NCI-H2227 (cell line): ENCODE measurements around the gene CDK12.
A peak's percentile ranks its signal among the peaks of the same experiment; 100 is the strongest.

Experiments used
- DNase-seq: peaks from one replicate; lab custom pipeline; 2025; ENCODE audit not compliant: unreplicated experiment; lab: John Stamatoyannopoulos, UW

The CDK12 gene

DNA sequence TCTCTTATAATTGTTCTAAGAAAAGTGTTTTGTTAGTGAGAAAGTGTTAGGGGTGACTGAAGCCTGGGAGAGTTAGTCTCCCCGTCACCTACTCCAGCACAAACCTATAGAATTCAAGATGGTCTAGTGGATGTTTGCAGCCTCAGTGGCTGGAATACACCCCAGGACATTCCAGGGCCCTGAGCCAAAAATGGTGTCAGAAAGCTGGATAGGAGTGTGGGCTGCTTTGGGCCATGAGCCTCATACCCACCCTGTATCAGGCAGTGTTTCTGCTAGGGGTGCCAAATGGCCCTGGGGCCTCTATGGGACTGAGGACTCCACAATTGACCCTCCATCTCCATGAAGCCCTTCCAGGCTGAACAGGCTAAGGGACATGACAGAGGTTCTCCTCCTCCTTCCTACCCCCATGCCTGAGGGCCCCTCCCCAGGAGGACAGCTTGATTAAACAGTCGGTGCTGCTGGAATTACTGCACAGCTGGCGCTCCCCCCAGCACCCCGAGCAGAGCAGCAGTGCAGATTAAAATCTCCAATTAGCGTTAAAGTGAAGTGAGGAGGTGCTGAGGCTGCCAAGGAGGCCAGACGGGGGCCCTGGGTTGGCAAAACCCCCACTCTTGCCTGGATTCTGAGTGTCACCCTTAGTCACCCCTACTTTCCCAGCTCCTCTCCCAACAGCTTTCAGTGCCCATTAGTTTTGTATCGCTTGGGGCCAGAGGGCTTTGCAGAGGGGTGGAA is 87.4 kb downstream of the CDK12 start:
- no peak for DNase-seq

DNA sequence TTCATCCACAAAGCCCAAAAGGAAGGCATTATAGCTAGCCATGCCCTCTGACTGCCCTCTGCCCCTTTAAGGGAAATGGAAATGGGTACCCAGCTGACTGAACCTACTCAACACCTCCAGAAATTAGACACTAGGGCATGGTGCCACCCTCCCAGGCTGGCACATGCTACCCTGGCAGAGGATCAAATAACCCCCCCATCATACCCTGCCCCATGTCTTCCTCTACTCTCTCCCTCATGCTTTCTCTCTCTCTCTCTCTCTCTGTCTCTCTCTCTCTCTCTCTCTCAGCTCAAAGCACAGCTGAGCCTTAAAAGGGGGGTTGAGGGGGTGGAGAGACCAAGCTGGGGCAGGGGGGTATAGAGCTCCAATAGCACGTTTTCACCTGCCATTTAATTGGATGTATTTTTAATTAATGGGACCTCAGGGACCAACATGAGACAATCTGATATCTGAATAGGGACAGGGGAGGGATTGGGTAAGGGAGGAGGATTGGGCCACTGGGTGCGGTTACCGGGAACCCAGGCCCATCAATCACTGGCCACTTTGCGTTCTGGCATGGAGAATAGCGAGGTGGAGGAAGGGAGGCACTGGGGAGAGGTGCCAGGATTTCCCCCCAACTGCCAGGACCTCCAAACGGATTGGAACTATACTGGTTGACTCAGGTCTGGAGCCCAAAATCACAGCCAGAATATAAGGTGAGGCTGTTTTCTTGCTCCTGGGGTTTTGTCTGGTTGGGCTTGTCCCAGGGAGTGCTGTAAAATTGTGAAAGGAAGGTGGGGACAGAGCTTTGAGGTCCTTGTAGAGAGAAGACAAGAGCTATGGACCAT is 88.7 kb downstream of the CDK12 start:
- no peak for DNase-seq

DNA sequence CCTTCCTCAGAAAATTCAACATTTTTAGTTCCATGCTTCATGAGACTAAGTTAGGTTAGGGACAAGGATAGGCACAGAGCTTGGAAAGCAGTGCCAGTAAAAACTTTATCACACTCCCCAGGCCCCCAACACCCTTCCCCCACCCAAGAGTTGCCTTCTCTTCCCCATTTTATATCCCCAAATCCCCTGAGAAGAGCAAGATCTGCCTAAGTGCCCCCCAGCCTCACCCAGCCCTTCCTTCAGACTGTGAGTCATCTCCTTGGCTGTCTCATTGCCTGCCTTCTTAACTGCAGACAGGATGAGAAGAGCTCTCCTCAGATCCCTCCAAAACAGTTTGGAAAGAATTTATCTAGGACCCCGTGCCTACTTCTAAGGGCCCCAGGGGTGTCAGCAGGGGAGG is 90.6 kb downstream of the CDK12 start:
- no peak for DNase-seq

DNA sequence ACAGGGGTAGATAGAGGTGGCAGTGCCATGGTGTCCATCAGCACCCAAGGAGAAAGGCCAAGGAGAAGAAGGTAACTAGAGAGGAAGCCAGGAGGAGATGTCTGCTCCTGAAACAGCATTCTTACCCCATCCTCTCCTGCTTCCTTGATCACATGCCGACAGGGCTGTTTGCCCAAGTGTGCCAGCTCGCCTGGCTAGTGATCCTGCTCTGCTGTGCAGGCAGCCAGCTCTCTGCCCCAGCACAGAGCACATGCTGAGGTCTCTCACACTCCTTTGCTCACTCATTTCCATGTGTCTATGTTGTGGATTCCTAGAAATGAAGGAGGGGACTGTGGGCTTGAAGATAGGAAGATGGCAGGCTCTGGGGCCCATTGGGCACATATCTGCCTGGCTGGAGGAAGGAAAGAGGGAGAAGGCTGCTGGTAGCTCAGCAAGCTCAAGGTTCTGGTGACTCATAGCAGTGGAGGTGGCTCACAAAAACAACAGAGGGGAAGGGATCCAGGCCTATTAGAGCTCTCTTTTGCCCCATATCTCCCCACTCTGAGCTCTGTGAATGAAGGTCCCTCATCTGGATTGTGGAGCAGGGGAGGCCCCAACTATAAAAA is 92.2 kb downstream of the CDK12 start:
- DNase-seq = no peak

DNA sequence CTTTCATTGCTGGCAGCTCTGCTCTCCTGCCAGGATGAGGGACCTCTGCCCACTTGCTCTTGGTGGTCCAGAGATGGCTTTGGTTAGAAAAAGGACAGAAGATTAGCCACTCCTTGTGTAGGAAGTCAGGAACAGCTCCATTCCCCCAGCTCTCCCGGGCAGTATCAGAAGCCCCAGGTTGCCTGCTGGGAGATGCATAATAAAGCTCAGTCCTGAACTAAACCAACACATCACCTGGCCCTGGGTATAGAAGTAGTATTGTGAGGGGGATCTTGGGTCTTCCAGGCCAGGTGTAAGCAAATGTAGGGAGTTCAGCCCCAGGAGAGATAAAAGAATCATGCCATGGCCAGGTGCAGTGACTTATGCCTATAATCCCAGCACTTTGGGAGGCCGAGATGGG is 94.1 kb downstream of the CDK12 start:
- DNase-seq = no peak

DNA sequence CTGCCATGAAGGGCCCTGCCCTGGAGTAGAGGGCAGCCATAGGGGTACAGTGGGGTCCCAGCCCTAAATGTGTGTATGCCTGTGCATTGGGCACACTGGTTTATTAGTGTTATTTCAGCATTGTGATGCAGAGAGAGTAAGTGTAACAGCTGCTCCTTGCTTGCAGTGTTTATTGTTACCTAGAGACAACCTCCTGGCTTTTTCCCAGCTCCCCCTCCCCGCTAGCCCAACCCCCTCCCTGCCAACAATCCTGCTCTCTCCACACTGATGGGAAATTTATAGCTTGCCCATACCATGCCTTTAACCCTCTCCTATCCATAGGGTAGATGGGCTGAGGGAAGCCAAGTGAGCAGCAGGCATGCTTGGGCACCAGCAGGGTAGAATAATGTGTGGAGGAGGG is 95.1 kb downstream of the CDK12 start:
- peak; percentile 13 for DNase-seq

DNA sequence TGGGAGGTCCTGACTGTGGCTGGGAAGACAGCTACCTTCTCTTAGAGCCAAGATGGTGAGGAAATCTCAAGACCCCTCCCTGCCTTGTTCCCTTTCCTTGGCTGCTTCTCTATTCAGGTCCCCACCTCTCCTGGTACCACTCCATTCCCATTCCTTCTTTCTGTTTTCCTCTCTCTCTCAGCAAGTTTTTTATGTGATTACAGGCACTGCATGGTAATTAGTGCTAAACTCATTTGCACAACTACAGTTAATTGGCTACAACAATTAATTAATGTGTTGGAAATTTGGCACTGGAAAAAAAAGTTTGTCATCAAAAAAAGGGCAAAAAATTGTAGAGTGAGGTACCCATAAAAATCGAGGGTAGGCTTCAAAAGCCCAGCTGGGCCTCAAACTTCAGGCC is 101.1 kb downstream of the CDK12 start:
- DNase-seq = no peak

DNA sequence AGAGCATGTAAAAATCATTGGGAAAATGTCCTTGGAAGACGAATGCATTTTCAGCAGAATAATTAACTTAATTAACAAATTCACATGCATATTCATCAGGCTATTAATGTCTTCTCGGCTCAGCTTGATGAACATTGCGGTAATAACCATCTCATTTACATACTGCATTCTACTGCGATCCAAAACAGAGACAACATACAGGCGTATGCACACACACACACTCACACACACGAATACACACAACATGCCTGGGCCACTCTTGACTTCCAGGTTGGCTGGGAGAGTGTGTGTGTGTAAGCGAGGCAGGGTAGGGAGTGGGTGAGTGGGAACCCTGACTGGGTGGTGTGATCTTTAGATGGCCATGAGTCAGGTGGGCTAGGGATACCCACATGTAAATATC is 101.7 kb downstream of the CDK12 start:
- no peak for DNase-seq

DNA sequence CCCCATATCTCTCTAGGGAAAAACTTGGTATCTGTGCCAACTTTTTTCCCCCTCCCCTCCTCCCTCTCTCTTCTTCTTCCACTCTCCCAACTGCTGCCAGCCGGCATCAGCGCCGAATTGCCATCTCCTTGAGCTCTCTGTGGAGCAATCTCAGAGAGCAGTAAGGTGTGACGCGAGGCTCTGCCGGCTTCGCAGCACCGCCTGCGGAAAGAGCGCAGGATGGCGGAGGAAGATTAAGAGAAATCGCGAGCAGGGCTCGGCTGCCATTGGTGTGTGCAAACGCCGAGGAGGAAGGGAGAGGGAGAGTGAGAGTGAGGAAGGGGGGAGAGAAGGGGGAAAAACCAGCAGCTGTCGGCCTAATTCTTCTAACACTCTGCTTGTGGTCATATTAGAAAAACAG is 102.2 kb downstream of the CDK12 start:
- peak; percentile 71 for DNase-seq

DNA sequence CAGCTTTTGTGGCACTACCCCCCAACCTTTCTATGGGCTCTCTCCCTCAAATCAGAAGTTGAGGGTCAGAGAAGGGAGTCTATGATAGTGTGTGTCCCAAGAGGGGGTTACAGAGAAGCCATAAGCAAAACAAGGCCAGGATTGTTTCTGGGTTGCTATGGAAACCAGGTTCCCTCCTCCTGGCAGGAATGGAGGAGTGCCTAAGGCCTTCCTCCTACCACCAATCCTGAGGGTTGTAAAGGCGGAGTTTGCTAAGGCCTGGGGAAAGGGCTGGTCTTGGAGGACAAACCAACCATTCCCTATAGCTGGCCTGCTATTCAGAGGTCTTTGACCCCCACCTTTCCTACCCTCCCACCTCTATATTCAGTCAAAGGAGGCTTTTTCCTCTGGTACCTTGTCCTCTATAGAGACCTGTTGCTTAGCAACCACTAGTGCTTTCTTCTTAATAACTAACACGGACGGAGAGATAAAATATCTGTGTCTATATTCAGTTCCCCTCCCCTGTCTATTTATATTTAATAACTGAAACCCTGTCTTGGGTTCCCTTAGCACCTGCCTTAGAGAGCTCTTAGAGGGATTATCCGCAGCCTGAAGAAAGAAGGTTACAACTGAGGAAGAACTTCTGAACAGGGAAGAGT is 103.0 kb downstream of the CDK12 start:
- DNase-seq = peak; percentile 83

DNA sequence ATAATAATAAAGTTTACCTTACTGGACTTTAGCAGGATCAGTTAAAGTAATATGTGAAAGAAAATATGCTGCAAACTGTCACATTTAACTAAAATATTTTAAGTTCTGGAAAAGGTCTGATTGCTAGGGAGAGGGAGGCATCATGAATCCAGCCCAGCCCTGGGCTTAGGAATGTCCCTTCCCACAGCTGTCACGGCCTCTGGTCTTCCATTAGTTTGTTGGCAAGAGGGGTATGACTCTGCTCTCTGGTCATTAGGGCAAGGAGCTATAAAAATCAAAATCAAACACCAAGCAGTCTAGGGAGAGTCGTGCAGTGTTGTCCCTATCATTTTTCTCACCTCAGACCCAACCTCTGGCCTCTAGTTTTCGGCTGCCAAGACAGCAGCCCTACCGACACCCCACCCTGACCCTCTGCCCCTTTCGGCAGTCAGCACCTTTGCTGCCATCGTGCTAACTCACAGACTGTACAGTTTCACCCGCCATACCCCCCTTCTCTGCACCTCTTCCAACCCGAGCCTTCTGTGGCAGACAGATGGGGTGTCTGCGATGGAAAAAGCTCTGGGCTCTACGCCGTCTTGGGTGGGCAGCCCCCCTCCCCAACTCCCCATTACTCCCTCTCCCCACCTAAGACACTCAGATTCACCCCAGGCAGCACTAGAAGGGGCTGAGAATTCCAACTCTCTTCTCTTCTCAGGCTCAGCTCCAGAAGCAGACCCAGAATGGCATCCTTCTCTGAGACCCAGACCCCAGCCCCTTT is 105.0 kb downstream of the CDK12 start:
- DNase-seq = no peak

DNA sequence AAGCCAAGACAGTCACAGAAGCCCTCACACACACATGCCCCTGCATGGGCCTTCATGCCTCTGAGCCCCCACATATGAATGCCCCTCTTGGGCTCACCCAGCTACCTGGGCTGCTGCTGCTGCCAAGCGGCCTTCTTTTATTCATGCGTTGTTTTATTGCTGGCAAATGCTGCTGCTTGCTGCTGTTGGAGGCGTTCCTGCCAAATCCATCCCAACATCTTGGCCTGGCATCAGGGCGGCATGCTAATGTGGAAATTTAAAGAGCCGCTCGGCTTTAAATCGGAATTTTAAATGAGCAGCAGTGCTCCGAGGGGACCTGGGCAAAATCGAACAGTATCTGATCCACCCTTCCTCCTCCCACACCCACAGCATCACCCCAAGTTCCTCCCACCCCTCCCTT is 107.4 kb downstream of the CDK12 start:
- no peak for DNase-seq

DNA sequence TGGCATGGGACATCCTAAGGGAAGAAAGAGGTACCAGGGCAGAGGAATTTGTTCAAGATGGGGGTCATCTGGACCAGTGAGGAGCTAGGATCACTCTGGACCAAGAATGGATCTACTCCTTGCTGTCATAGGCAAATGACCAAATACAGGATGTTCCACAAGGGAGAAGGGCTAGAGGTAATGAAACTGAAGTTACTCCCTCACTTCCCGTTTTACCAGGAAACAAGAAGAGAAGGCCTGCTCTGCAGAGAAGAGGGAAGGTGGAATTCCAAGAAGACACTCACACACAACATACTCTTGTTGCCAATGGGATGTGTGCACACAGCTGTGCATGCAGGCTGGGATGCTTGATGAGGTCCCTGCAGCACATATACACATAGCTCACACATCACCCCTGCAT is 107.8 kb downstream of the CDK12 start:
- DNase-seq = no peak

DNA sequence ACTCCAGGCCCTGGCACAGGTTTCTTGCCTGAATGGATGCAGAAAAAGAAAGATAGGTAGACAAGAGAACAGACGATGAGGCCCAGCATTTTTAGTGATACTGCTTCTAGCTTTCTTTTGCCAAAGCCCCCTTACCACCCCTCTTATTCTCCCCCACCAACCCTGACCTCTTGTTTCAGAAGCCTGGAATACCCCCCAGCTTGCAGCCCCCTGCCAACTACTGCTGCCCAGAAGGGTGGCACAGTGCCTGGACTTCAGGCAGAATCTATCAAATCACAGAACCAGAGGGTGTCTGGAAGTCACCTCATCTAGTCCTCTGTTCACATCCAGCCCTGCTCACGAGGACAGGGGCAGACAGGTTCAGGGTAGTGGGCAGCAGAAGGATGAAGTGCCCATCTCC is 110.8 kb downstream of the CDK12 start:
- DNase-seq = no peak

DNA sequence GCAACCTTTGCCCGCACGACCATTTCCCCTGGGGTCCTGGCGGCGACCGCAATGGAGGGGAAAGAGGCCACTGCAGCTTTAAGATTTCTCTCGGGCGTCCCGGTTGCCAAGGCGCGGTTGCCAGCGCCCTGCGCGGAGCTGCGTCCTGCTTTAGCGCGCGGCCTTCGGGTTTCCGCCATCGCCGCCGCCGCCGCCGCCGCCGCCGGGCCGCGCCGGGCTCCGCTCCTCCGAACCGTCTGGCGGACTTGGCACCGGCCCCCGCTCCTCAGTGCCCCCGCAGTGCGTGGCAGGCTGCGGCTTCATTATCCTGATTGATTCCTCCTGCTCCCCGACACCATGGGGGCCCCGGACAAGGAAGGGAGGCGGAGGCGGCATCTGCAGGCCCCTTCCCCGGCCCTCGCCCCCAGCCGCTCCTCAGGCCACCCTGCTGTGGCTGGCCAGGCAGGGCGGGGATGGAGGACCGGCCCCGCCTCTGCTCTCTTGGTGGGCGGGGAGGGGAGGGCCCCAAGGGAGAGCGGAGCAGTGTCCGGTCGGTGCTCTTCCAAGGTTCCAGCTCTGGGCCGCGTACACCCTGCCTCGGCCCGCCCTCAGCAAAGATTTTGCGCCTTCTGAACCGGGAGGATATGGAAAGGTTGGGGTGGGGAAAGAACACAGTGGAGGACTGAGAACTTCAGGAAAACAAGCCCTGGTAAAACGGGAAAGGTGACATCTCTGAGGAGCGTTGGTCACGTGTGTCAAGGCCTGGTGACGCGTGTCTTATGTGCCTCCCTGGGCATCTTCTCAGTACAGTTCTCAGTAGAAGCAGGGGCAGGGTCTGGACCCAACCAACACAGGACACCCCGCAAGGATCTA is 112.4 kb downstream of the CDK12 start:
- peak; percentile 85 for DNase-seq

DNA sequence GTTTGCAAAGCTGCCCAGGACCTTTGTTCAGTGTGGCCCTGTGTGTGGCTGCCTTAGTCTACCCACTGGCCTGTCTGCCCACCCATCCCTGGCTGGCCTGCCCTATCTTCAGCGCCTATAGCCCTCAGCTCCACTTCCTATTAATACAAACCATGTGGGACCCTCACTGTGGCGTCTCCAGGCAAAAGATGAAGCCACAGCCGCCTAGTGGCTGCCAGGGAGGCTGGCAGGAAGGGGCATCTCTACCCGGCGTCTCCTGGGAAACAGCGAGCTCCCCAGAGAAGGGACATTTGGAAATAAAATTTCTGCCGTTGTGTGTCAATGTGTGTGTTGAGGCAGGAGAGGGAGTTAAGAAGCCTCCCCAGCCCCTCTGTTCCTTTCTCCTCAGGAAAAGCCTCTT is 114.9 kb downstream of the CDK12 start:
- peak; percentile 66 for DNase-seq

DNA sequence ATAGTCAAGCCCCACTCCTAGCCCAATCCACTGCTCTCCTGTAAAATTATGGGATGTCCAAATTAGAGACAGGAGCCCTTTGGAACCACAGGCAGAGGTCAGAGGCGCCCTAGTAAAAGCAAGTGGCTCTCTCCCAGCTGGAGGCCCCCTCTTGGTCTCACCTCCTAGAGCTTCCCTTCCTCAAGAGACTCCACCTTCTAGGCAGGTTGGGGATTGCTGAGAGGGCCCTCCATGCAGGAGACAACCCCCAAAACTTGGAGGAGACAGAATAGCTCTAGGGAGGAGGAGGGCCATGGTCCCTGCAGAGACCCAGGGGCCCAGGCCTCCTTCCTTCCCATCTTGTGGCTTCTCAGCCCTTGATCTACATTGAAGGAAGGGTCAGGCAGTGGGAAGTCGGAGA is 117.0 kb downstream of the CDK12 start:
- DNase-seq = no peak

DNA sequence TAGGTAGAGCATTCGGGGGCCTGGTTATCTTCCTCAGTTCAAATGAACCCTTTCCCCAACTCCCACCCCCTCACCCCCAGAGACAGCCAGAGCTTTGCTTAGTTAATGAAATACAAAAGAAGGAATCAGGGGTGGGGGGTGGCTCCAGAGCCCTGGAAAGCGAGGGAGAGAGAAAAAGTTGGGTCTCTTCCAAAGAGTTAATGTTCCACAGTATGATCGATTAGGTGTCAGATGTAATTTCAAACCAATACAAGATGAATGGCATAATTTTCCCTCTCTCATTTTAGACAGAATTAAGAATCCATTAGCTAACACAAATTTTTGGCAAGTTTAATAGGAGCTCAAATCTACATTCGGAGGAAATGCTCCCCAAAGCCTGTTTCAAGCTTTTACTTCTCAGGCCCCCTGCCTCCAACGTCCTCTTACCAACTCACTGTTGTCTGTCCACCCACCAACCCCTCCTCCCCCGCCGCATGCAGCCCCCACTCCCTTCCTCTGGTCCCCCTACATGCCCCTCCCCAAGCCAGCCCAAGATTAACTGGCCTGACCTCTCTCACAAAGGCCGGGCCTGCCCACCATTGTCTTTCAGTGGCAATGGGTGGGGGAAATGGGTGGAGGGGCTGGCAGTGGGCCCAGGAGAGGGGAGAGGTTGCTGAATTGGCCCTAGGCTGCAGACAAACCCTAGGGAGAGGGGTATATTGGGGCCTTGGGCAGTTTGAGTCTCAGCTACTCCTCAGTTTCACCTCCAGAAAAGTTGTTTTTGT is 118.2 kb downstream of the CDK12 start:
- no peak for DNase-seq

DNA sequence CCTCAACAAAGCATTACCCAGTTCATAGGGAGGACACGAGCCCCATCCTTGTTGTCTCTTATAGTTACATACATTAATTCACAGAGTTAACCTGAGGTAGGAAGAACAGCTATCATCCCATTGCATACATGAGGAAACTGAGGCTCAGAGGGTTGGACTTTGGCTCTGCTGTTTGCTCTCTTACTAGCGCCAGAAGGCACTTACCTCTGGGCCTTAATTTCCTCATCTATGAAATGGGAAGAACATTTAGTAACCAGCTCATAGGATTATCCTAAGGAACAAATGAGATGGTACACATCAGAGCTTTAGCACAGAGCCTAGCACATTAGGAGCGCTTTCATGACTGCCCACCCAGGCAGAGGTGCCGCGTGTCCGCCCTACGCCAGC is 118.8 kb downstream of the CDK12 start:
- DNase-seq = no peak
